HepG2 (cell line): ENCODE measurements around the gene ACBD3. TPM values are rescaled to one million over a fixed set of nuclear protein-coding genes. Genes with fewer than 3 reads are reported as not detected.
A peak's percentile ranks its signal among the peaks of the same experiment; 100 is the strongest.

Source experiments
- CENPT ChIP-seq: sonication (generic); formaldehyde crosslinking; IDR thresholded peaks from 2 replicates; pipeline ENCODE4 v1.8.0; 2022; ENCODE audit warnings: low read depth, mild to moderate bottlenecking, moderate library complexity, missing genetic modification reagents
- GZF1 ChIP-seq: sonication (generic); formaldehyde crosslinking; IDR thresholded peaks from 2 replicates; pipeline ENCODE4 v1.5.1; 2020; ENCODE audit warnings: mild to moderate bottlenecking, missing genetic modification reagents
- HDAC1 ChIP-seq: sonication (generic); formaldehyde crosslinking; IDR thresholded peaks from 2 replicates; pipeline ENCODE4 v1.5.1; 2020; ENCODE audit warnings: mild to moderate bottlenecking, missing genetic modification reagents
- MXI1 ChIP-seq: IDR thresholded peaks from 3 replicates; pipeline ENCODE4 v1.6.1; 2012; ENCODE audit warnings: low read depth, low read length, inconsistent platforms, borderline replicate concordance
- NFATC3 ChIP-seq: sonication (generic); formaldehyde crosslinking; IDR thresholded peaks from 2 replicates; pipeline ENCODE4 v1.5.1; 2020; ENCODE audit warnings: mild to moderate bottlenecking, missing genetic modification reagents
- NFIB ChIP-seq: sonication (generic); formaldehyde crosslinking; IDR thresholded peaks from 2 replicates; pipeline ENCODE4 v1.9.0; 2021; ENCODE audit warnings: missing genetic modification reagents, mild to moderate bottlenecking, borderline replicate concordance
- NR3C1 ChIP-seq: sonication (generic); formaldehyde crosslinking; IDR thresholded peaks from 2 replicates; pipeline ENCODE4 v1.4.0; 2020; ENCODE audit warnings: missing genetic modification reagents
- PHF8 ChIP-seq: sonication (generic); formaldehyde crosslinking; IDR thresholded peaks from 2 replicates; pipeline ENCODE4 v1.5.0; 2020; ENCODE audit warnings: missing genetic modification reagents
- SKI ChIP-seq: fragments of 450-650 bp; IDR thresholded peaks from one replicate; pipeline ENCODE4 v1.6.1; 2018; ENCODE audit warnings: mild to moderate bottlenecking; ENCODE audit not compliant: partially characterized antibody
- SNAPC2 ChIP-seq: sonication (generic); formaldehyde crosslinking; IDR thresholded peaks from 2 replicates; pipeline ENCODE4 v1.8.1; 2022; ENCODE audit warnings: mild to moderate bottlenecking, missing genetic modification reagents
- TAF15 ChIP-seq: fragments of 200-400 bp; formaldehyde crosslinking; IDR thresholded peaks from one replicate; pipeline ENCODE4 v1.6.1; 2018; ENCODE audit warnings: mild to moderate bottlenecking, low read depth, low read length; ENCODE audit not compliant: poor library complexity, severe bottlenecking
- THAP11 ChIP-seq: IDR thresholded peaks from 2 replicates; pipeline ENCODE4 v1.6.1; 2016; ENCODE audit warnings: missing biosample characterization, missing genetic modification reagents
- TP53 ChIP-seq: sonication (generic); formaldehyde crosslinking; conservative IDR thresholded peaks from 2 replicates; pipeline ENCODE4 v1.4.0; 2020; ENCODE audit warnings: missing genetic modification reagents
- ZMAT3 ChIP-seq: sonication (generic); formaldehyde crosslinking; conservative IDR thresholded peaks from 2 replicates; pipeline ENCODE4 v1.7.0; 2021; ENCODE audit warnings: missing genetic modification reagents
- ZNF501 ChIP-seq: sonication (generic); formaldehyde crosslinking; IDR thresholded peaks from 2 replicates; pipeline ENCODE4 v1.5.1; 2020; ENCODE audit warnings: mild to moderate bottlenecking, moderate library complexity, missing genetic modification reagents
- ZNF747 ChIP-seq: sonication (generic); formaldehyde crosslinking; IDR thresholded peaks from 2 replicates; pipeline ENCODE4 v1.8.1; 2023; ENCODE audit warnings: missing genetic modification reagents, mild to moderate bottlenecking, borderline replicate concordance
- ZNF773 ChIP-seq: sonication (generic); formaldehyde crosslinking; IDR thresholded peaks from 2 replicates; pipeline ENCODE4 v1.4.0; 2020; ENCODE audit warnings: missing genetic modification reagents, borderline replicate concordance
- ZNF879 ChIP-seq: sonication (generic); formaldehyde crosslinking; IDR thresholded peaks from 2 replicates; pipeline ENCODE4 v1.8.1; 2023; ENCODE audit warnings: missing genetic modification reagents
- ZSCAN9 ChIP-seq: IDR thresholded peaks from 2 replicates; pipeline ENCODE4 v1.6.1; 2016; ENCODE audit warnings: borderline replicate concordance
- polyA plus RNA-seq, 8 experiments: library from polyadenylated mRNA; depleted of rRNA in 3 of 8; stranded (reverse) in 7 of 8; unstranded in 1 of 8; fragments of >200 nt; fragmentation: Illumina TruSeq in 4 of 8; extraction: Trizol in 4 of 8; gene quantifications; 2 replicates each; pipeline versions ENCODE4 v1.2.1 to v1.2.3, GENCODE V29; 2011 to 2016; ENCODE audit warnings: low read depth in 4 of 8, missing spikeins in 1 of 8, mixed read lengths in 1 of 8; ENCODE audit not compliant: insufficient read depth in 1 of 8
- total RNA-seq, 5 experiments: library from RNA; depleted of rRNA; stranded (reverse); fragments of >200 nt; fragmentation: Illumina TruSeq; extraction: Trizol; gene quantifications; 2 replicates each; pipeline ENCODE4 v1.2.3, GENCODE V29; 2016; ENCODE audit warnings: low read depth in 1 of 5
- TF ChIP-seq, protein P1 (sequence below): sonication (generic); formaldehyde crosslinking; IDR thresholded peaks from 2 replicates; pipeline ENCODE4 v1.5.0; 2020; ENCODE audit warnings: missing genetic modification reagents, mild to moderate bottlenecking, borderline replicate concordance
- TF ChIP-seq, protein P2 (sequence below): sonication (generic); formaldehyde crosslinking; IDR thresholded peaks from 2 replicates; pipeline ENCODE4 v1.5.0; 2020; ENCODE audit warnings: missing genetic modification reagents, mild to moderate bottlenecking, borderline replicate concordance
- TF ChIP-seq, protein P3 (sequence below): sonication (generic); formaldehyde crosslinking; IDR thresholded peaks from 2 replicates; pipeline ENCODE4 v1.5.1; 2020; ENCODE audit warnings: mild to moderate bottlenecking, missing genetic modification reagents, borderline replicate concordance
- TF ChIP-seq, protein P4 (sequence below): sonication (generic); formaldehyde crosslinking; conservative IDR thresholded peaks from 2 replicates; pipeline ENCODE4 v1.8.0; 2022; ENCODE audit warnings: missing genetic modification reagents

The ACBD3 gene
- total and polyA plus RNA-seq, 2 of the 13 experiments (the other 11 are each of a cell fraction or from before 2014, with no cell fraction given): 24.3 to 39.3 TPM

DNA sequence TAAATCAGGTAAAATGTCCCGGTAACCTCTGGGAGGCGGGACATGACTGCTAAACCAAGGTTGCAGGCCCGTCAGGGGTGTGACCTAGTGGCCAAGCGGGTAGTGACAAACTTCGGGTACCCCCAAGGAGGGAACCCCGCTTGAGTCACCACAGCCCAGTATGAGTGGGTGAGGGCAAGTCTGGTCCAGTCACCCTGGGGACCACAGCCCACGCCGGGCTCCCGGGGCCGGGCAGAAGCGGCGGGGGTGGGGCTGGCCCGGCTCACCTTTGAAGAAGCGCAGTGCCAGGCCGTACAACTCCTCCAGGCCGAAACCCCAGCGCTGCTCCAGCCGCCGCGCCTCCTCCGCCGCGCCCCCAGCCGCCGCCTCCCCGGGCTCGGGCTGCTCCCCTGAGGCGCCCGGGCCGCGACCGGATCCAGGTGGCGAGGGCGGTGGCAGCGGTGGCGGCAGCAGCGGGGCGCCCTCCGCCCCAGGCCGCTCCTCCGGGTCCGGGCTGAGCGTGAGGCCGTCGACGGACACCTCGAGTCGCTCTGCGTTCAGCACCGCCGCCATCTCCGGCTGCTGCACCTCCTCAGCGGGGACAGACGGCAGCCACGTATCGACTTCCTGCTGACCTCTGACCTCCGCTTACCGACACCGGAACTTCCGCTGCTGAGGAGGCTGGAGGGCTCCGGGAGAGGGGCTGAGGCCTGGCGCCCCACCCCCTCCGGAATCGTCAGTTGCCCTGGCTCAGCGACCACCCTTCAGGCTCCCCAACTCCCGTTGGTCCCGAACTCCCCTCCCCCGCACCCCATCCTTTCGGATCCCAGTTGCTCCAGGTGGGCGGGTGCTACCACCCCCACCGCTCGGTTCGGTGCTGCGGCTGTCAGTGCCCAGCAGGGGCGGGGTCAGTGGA is at the start of gene ACBD3 (continued):
- TF ChIP-seq, protein P1, sequence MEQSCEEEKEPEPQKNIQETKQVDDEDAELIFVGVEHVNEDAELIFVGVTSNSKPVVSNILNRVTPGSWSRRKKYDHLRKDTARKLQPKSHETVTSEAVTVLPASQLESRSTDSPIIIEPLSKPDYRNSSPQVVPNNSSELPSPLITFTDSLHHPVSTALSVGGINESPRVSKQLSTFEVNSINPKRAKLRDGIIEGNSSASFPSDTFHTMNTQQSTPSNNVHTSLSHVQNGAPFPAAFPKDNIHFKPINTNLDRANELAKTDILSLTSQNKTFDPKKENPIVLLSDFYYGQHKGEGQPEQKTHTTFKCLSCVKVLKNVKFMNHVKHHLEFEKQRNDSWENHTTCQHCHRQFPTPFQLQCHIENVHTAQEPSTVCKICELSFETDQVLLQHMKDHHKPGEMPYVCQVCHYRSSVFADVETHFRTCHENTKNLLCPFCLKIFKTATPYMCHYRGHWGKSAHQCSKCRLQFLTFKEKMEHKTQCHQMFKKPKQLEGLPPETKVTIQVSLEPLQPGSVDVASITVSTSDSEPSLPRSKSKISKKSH (CRISPR knock-in tag): no peak; the same call in 1 of the 2 replicates
- TF ChIP-seq GZF1 (CRISPR knock-in tag) (peak; percentile 52; the same call in 1 of the 2 replicates), TP53 (CRISPR knock-in tag) (no peak), SNAPC2 (CRISPR knock-in tag) (no peak), ZSCAN9 (CRISPR knock-in tag) (peak; percentile 57; the same call in 1 of the 2 replicates), NFATC3 (CRISPR knock-in tag) (0 out of 2 replicates have a peak, but pooled peaks have one; percentile 56), THAP11 (CRISPR knock-in tag) (peak; percentile 92), ZMAT3 (CRISPR knock-in tag) (0 out of 2 replicates have a peak, but pooled peaks have one; percentile 44), NFIB (CRISPR knock-in tag) (no peak), ZNF747 (no peak), HDAC1 (CRISPR knock-in tag) (peak; percentile 89), PHF8 (peak; percentile 93), MXI1 (0 out of 3 replicates have a peak, but pooled peaks have one; percentile 8), ZNF501 (CRISPR knock-in tag) (peak; percentile 66), SKI (peak; percentile 67), ZNF773 (CRISPR knock-in tag) (no peak), TAF15 (no peak), ZNF879 (CRISPR knock-in tag) (no peak), CENPT (CRISPR knock-in tag) (no peak), NR3C1 (CRISPR knock-in tag) (no peak)
- TF ChIP-seq, protein P2, sequence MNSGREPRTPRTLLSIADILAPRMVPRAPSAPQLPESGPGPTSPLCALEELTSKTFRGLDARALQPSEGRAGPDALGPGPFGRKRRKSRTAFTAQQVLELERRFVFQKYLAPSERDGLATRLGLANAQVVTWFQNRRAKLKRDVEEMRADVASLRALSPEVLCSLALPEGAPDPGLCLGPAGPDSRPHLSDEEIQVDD (CRISPR knock-in tag): no peak; the same call in none of the 2 replicates
- TF ChIP-seq, protein P3, sequence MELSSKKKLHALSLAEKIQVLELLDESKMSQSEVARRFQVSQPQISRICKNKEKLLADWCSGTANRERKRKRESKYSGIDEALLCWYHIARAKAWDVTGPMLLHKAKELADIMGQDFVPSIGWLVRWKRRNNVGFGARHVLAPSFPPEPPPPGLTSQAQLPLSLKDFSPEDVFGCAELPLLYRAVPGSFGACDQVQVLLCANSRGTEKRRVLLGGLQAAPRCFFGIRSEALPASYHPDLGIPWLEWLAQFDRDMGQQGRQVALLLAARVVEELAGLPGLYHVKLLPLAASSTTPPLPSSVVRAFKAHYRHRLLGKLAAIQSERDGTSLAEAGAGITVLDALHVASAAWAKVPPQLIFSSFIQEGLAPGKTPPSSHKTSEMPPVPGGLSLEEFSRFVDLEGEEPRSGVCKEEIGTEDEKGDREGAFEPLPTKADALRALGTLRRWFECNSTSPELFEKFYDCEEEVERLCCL (CRISPR knock-in tag): 0 out of 2 replicates have a peak, but pooled peaks have one; percentile 45
- TF ChIP-seq, protein P4, sequence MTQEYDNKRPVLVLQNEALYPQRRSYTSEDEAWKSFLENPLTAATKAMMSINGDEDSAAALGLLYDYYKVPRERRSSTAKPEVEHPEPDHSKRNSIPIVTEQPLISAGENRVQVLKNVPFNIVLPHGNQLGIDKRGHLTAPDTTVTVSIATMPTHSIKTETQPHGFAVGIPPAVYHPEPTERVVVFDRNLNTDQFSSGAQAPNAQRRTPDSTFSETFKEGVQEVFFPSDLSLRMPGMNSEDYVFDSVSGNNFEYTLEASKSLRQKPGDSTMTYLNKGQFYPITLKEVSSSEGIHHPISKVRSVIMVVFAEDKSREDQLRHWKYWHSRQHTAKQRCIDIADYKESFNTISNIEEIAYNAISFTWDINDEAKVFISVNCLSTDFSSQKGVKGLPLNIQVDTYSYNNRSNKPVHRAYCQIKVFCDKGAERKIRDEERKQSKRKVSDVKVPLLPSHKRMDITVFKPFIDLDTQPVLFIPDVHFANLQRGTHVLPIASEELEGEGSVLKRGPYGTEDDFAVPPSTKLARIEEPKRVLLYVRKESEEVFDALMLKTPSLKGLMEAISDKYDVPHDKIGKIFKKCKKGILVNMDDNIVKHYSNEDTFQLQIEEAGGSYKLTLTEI (CRISPR knock-in tag): no peak
